ENCODE measurements around the gene GLI2.

GRCh38 chr2:120736202-120736623 lies 545 bp downstream of the GLI2 start:
- TF ChIP-seq EZH2 (IDR thresholded peaks at IDR 0.05; ENCODE audit: insufficient read depth, low read length) (no peak), CTCF (IDR thresholded peaks at IDR 0.05; ENCODE audit: insufficient read depth, low read depth, low read length) (no peak)

All from astrocyte (in vitro differentiated cells and primary cell).